DND-41 (cell line): Measurements from ENCODE around the gene PIEZO1.
A peak's percentile ranks its signal among the peaks of the same experiment; 100 is the strongest.

ENCODE experiments used
- ATAC-seq: fragments of 200-7000 bp; cut with Tn5 transposase; 3 replicates; pipeline ENCODE4 v1.9.1; 2021; ENCODE audit warnings: low read depth; ENCODE audit not compliant: insufficient read depth
- DNase-seq: peaks from one replicate; pipeline ENCODE4 v3.0.0-alpha.2; 2020
- H2AFZ ChIP-seq: 2 replicates; pipeline ENCODE4 v1.6.0; 2012; ENCODE audit warnings: low read depth, low read length
- H3K27ac ChIP-seq: 2 replicates; pipeline ENCODE4 v1.5.1; 2012; ENCODE audit warnings: low read length, inconsistent platforms
- H3K27me3 ChIP-seq: fragments of 200-600 bp; sonication (generic); 2 replicates; pipeline ENCODE4 v1.6.0; 2012; ENCODE audit warnings: low read length, mild to moderate bottlenecking, inconsistent platforms; ENCODE audit not compliant: insufficient read depth, poor library complexity
- H3K36me3 ChIP-seq: 2 replicates; pipeline ENCODE4 v1.5.1; 2012; ENCODE audit warnings: low read length, inconsistent platforms; ENCODE audit not compliant: insufficient read depth
- H3K4me1 ChIP-seq: 2 replicates; pipeline ENCODE4 v1.5.1; 2012; ENCODE audit warnings: mild to moderate bottlenecking, low read length; ENCODE audit not compliant: insufficient read depth
- H3K4me2 ChIP-seq: 2 replicates; pipeline ENCODE4 v1.6.0; 2012; ENCODE audit warnings: mild to moderate bottlenecking, moderate library complexity, low read length, inconsistent platforms; ENCODE audit not compliant: insufficient read depth
- H3K4me3 ChIP-seq, 2 experiments: fragments of 200-600 bp in 1 of 2; shearing (Covaris generic) in 1 of 2; 2 replicates each; pipeline ENCODE4 v1.5.1; 2012 to 2016; ENCODE audit warnings: inconsistent platforms in 2 of 2, low read length in 2 of 2, mild to moderate bottlenecking in 2 of 2, low read depth in 1 of 2, moderate library complexity in 1 of 2
- H3K79me2 ChIP-seq: 2 replicates; pipeline ENCODE4 v1.6.0; 2012; ENCODE audit warnings: low read length, inconsistent platforms; ENCODE audit not compliant: insufficient read depth
- H3K9ac ChIP-seq: 2 replicates; pipeline ENCODE4 v1.6.0; 2012; ENCODE audit warnings: low read depth, mild to moderate bottlenecking, inconsistent platforms, low read length, moderate library complexity
- H3K9me3 ChIP-seq: 2 replicates; pipeline ENCODE4 v1.5.1; 2012; ENCODE audit warnings: low read length, moderate library complexity, mild to moderate bottlenecking, inconsistent platforms; ENCODE audit not compliant: insufficient read depth, severe bottlenecking
- H4K20me1 ChIP-seq: 2 replicates; pipeline ENCODE4 v1.6.0; 2012; ENCODE audit warnings: low read length; ENCODE audit not compliant: insufficient read depth
- EZH2 ChIP-seq: IDR thresholded peaks from 3 replicates; pipeline ENCODE4 v1.6.1; 2012; ENCODE audit warnings: borderline replicate concordance, low read depth, mild to moderate bottlenecking, moderate library complexity, low read length, inconsistent platforms; ENCODE audit not compliant: severe bottlenecking
- TF ChIP-seq, protein P1 (sequence below): IDR thresholded peaks from 2 replicates; pipeline ENCODE4 v1.5.1; 2012; ENCODE audit warnings: borderline replicate concordance, low read length, moderate library complexity, mild to moderate bottlenecking; ENCODE audit not compliant: poor library complexity, severe bottlenecking; ENCODE audit errors: extremely low read depth

Gene PIEZO1

DNA sequence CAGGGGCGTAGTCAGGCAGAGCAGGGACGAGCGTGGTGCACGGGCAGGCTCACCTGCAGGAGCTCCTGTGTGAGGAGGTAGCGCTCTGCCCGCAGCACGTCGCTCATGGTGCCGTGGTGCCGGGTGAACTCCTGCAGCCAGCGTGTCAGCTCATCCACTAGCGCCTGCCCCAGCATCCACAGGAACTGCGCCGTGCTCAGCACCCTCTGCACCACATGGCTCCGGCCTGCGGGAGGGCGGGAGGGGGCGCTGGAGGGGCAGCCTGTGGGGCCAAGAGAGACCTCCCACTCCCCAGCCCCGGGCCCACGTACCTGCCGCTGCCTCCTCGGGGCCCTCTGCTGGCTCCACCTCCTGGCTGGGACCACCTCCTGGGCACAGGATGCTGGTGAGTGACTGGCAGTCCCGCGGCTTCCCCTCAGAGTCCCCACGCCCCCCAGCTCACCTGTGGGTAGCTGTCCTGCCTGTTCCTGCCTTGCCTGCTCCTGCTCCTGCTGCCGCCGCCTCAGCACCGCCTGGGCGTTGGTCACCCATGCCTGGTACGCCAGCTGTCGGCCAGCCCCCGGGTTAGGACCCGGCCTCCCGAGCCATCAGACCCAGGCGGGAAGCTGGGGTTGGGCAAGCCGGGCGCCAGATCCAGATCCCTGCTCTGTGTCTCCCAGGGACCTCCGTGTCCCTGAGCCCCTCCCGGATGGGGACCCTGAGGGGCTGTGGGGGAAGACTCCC, 62.1 kb downstream of the PIEZO1 start:
- Histone ChIP-seq H3K4me1 (no peaks in the 10 kb centered on the region), H3K36me3 (peaks cover 97% of the 10 kb centered on the region), H3K9me3 (no peaks in the 10 kb centered on the region), H3K4me2 (no peak overlapping the region), H3K27me3 (no peaks in the 10 kb centered on the region), H4K20me1 (peaks cover 19% of the 10 kb centered on the region), H2AFZ (no peak overlapping the region), H3K27ac (no peak overlapping the region), H3K4me3 (no peak overlapping the region), H3K79me2 (no peaks in the 10 kb centered on the region), H3K9ac (no peak overlapping the region)
- DNase-seq (no peak), ATAC-seq (0 out of 3 replicates have a peak, but pooled peaks have one; percentile 10)
- no peak for TF ChIP-seq EZH2
- TF ChIP-seq, protein P1, sequence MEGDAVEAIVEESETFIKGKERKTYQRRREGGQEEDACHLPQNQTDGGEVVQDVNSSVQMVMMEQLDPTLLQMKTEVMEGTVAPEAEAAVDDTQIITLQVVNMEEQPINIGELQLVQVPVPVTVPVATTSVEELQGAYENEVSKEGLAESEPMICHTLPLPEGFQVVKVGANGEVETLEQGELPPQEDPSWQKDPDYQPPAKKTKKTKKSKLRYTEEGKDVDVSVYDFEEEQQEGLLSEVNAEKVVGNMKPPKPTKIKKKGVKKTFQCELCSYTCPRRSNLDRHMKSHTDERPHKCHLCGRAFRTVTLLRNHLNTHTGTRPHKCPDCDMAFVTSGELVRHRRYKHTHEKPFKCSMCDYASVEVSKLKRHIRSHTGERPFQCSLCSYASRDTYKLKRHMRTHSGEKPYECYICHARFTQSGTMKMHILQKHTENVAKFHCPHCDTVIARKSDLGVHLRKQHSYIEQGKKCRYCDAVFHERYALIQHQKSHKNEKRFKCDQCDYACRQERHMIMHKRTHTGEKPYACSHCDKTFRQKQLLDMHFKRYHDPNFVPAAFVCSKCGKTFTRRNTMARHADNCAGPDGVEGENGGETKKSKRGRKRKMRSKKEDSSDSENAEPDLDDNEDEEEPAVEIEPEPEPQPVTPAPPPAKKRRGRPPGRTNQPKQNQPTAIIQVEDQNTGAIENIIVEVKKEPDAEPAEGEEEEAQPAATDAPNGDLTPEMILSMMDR = no peak

DNA sequence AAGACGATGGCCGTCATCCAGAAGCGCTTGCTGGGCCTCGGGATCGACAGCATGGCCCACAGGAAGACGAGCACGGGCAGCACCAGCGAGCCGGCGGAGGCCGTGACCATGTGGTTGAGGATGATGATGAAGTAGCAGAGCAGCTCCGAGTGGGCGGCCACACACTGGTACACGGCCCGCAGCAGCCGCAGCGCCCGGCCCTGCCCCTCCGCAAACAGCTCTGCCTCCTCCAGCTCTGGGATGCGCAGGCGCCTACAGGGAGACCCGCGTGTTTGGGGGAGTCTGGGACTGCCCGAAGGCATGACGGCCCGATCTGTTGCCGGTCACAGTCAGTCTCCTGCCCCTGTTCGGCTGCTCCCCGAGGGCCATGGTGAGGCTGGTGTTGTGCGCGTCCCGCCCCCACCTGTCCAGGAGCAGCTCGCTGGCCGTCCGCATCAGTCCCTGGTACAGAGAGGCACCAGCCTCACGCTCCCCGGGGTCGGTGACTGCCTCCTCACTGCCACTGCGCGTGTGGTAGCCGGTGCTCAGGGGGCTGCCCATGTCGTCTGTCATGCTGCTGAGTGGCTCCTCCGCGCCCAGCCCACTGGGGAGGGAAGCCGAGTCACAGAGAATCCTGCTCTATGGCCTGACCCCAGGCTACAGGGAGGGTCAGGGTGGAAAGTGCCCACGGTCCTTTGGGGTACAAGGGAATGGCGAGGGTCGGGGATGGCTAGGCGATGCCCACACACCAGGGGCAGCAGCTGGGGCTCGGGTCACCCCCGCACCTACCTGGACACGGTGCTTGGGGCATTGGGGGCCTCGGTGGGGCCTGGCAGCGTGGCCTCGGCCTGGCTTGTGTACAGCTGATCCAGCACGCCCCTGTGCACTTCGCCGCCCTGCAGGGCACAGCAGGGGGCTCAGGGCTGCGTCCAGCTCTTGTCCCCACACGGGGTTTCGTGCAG, 62.9 kb downstream of the PIEZO1 start:
- Histone ChIP-seq H2AFZ (no peak overlapping the region), H3K36me3 (peaks cover 98% of the 10 kb centered on the region), H3K27ac (no peak overlapping the region), H3K4me3 (no peak overlapping the region), H3K27me3 (no peaks in the 10 kb centered on the region), H3K9me3 (no peaks in the 10 kb centered on the region), H3K79me2 (no peaks in the 10 kb centered on the region), H4K20me1 (peaks cover 19% of the 10 kb centered on the region), H3K9ac (no peak overlapping the region), H3K4me2 (no peak overlapping the region), H3K4me1 (no peaks in the 10 kb centered on the region)
- DNase-seq = no peak
- TF ChIP-seq EZH2 = no peak
- TF ChIP-seq, protein P1 = no peak
- no peak for ATAC-seq

- no peak overlapping the region for H2AFZ ChIP-seq
- H4K20me1 ChIP-seq = peaks cover 24% of the 10 kb centered on the region
- no peaks in the 10 kb centered on the region for H3K27me3 ChIP-seq
- ATAC-seq = no peak
- H3K4me1 ChIP-seq = no peaks in the 10 kb centered on the region
- H3K79me2 ChIP-seq = no peaks in the 10 kb centered on the region
- peaks cover 99% of the 10 kb centered on the region for H3K36me3 ChIP-seq
- H3K9me3 ChIP-seq = no peaks in the 10 kb centered on the region
- H3K4me3 ChIP-seq = no peak overlapping the region
- no peak for DNase-seq
- TF ChIP-seq, protein P1 = no peak
- no peak for TF ChIP-seq EZH2
- H3K4me2 ChIP-seq = no peak overlapping the region
- no peak overlapping the region for H3K27ac ChIP-seq
- H3K9ac ChIP-seq = no peak overlapping the region
Measured at GRCh38 chr16:88721236-88721635, 63.8 kb downstream of the PIEZO1 start.
